Neural progenitor cell (in vitro differentiated cells): Measurements from ENCODE around the gene PEX5L. TPM values are rescaled to one million over a fixed set of nuclear protein-coding genes. Genes with fewer than 3 reads are reported as not detected.

Experiments used
- DNase-seq: peaks from one replicate; pipeline ENCODE4 v3.0.0-alpha.2; 2016; ENCODE audit warnings: low spot score
- H2AFZ ChIP-seq: fragments of 200-600 bp; sonication (generic); replicated peaks from 2 replicates; pipeline ENCODE4 v1.6.1; 2016; ENCODE audit warnings: antibody characterized with exemption
- H3F3A ChIP-seq: fragments of 200-600 bp; sonication (generic); 2 replicates; pipeline ENCODE4 v1.6.1; 2016; ENCODE audit warnings: antibody characterized with exemption, low read depth
- H3K27ac ChIP-seq: fragments of 200-600 bp; sonication (generic); 2 replicates; pipeline ENCODE4 v1.5.1; 2016; ENCODE audit warnings: mild to moderate bottlenecking
- H3K27me3 ChIP-seq: fragments of 200-600 bp; sonication (generic); 2 replicates; pipeline ENCODE4 v1.6.1; 2016; ENCODE audit warnings: mild to moderate bottlenecking, moderate library complexity
- H3K36me3 ChIP-seq: fragments of 200-600 bp; sonication (generic); 2 replicates; pipeline ENCODE4 v1.5.1; 2016
- H3K4me1 ChIP-seq: fragments of 200-600 bp; sonication (generic); 2 replicates; pipeline ENCODE4 v1.6.1; 2016; ENCODE audit warnings: mixed run types
- H3K4me2 ChIP-seq: fragments of 200-600 bp; sonication (generic); 2 replicates; pipeline ENCODE4 v1.6.1; 2016
- H3K4me3 ChIP-seq: fragments of 200-600 bp; sonication (generic); 2 replicates; pipeline ENCODE4 v1.5.1; 2016
- H3K79me2 ChIP-seq: fragments of 200-600 bp; sonication (generic); 2 replicates; pipeline ENCODE4 v1.6.1; 2016; ENCODE audit warnings: low read depth
- H3K9ac ChIP-seq: fragments of 200-600 bp; sonication (generic); 2 replicates; pipeline ENCODE4 v1.6.1; 2016
- H3K9me3 ChIP-seq: fragments of 200-600 bp; sonication (generic); 2 replicates; pipeline ENCODE4 v1.5.1; 2016; ENCODE audit warnings: low read depth
- H4K20me1 ChIP-seq: fragments of 200-600 bp; sonication (generic); 2 replicates; pipeline ENCODE4 v1.6.1; 2016; ENCODE audit warnings: low read depth
- H3K27ac Mint-ChIP-seq: 3 replicates; pipeline ENCODE4 v1.8.0; 2021; ENCODE audit warnings: mixed read lengths
- H3K27me3 Mint-ChIP-seq: 2 replicates; pipeline ENCODE4 v1.8.0; 2022; ENCODE audit warnings: low read depth, mild to moderate bottlenecking, inconsistent platforms, moderate library complexity, mixed read lengths; ENCODE audit not compliant: insufficient read depth
- H3K36me3 Mint-ChIP-seq: 3 replicates; pipeline ENCODE4 v1.8.0; 2021; ENCODE audit warnings: mixed read lengths
- H3K4me1 Mint-ChIP-seq: 3 replicates; pipeline ENCODE4 v1.8.0; 2021; ENCODE audit warnings: mixed read lengths
- H3K4me3 Mint-ChIP-seq: 3 replicates; pipeline ENCODE4 v1.8.0; 2021; ENCODE audit warnings: mild to moderate bottlenecking, moderate library complexity, mixed read lengths
- H3K9me3 Mint-ChIP-seq: 3 replicates; pipeline ENCODE4 v1.8.0; 2020; ENCODE audit warnings: mixed read lengths
- EZH2 ChIP-seq: fragments of 200-600 bp; sonication (generic); IDR thresholded peaks from 2 replicates; pipeline ENCODE4 v1.6.1; 2017; ENCODE audit warnings: antibody characterized with exemption, mild to moderate bottlenecking, moderate library complexity
- EZH2phosphoT487 ChIP-seq: fragments of 200-600 bp; sonication (generic); IDR thresholded peaks from 2 replicates; pipeline ENCODE4 v1.6.1; 2017; ENCODE audit warnings: antibody characterized with exemption
- total RNA-seq: library from RNA; depleted of rRNA; stranded (reverse); fragments of >200 nt; gene quantifications from 2 replicates; pipeline ENCODE4 v1.2.3, GENCODE V29; 2015; ENCODE audit warnings: low replicate concordance
- TF ChIP-seq, protein P1 (sequence below): fragments of 200-600 bp; sonication (generic); IDR thresholded peaks from 2 replicates; pipeline ENCODE4 v1.5.1; 2017; ENCODE audit warnings: antibody characterized with exemption, mild to moderate bottlenecking

PEX5L gene
- total RNA-seq, 1 donor from 2014 or later: 0.90 TPM

DNA sequence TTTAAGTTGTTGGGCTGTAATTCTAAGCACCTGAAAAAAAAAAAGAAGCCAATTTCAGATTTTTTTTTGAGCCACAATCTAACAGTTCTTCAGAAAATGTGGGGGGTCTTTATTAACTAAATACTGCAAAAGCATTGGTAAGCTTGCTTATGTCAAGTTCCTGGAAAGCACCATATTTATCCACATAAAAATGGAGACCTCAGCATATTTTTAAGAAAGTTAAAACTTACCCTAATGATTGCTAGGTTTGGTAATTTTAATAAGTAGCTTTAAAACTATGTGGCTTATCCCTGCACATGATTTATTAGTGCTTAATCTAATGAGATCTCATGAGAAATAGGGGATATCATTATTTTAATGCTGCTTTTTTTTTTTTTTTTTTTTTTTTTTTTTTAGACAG lies 227.1 kb downstream of the PEX5L start:
- Mint-ChIP-seq H3K36me3 (no peaks in the 10 kb centered on the region), H3K4me1 (no peaks in the 10 kb centered on the region), H3K4me3 (no peak overlapping the region), H3K27me3 (peaks cover 2% of the 10 kb centered on the region), H3K27ac (no peak overlapping the region), H3K9me3 (no peaks in the 10 kb centered on the region)
- Histone ChIP-seq H2AFZ (no peak overlapping the region), H3K9ac (no peak overlapping the region), H3K4me1 (no peaks in the 10 kb centered on the region), H3F3A (no peaks in the 10 kb centered on the region), H3K4me3 (no peak overlapping the region), H3K79me2 (no peaks in the 10 kb centered on the region), H3K36me3 (no peaks in the 10 kb centered on the region), H4K20me1 (no peaks in the 10 kb centered on the region), H3K27me3 (no peaks in the 10 kb centered on the region), H3K4me2 (no peak overlapping the region), H3K27ac (no peak overlapping the region), H3K9me3 (no peaks in the 10 kb centered on the region)
- DNase-seq: no peak
- no peak for TF ChIP-seq EZH2phosphoT487
- TF ChIP-seq EZH2: no peak
- TF ChIP-seq, protein P1, sequence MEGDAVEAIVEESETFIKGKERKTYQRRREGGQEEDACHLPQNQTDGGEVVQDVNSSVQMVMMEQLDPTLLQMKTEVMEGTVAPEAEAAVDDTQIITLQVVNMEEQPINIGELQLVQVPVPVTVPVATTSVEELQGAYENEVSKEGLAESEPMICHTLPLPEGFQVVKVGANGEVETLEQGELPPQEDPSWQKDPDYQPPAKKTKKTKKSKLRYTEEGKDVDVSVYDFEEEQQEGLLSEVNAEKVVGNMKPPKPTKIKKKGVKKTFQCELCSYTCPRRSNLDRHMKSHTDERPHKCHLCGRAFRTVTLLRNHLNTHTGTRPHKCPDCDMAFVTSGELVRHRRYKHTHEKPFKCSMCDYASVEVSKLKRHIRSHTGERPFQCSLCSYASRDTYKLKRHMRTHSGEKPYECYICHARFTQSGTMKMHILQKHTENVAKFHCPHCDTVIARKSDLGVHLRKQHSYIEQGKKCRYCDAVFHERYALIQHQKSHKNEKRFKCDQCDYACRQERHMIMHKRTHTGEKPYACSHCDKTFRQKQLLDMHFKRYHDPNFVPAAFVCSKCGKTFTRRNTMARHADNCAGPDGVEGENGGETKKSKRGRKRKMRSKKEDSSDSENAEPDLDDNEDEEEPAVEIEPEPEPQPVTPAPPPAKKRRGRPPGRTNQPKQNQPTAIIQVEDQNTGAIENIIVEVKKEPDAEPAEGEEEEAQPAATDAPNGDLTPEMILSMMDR: no peak

DNA sequence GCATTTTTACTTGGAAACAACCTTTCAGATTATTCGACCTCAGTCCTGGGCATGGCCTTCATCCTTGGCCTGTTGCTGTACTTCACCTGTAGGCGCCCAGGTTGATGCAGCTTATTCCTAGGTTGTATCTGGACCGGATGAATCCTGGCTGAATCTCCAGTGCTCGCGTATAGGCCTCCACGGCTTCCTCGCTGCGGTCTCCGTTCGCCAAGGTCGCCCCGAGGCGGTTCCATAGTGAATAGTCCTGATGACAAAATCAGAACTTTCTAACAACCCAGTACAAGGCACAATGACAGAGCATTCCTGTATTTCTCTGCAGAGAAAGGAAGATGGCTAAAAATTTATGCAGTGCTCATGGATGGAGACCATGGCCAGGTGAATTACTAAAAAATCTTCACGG lies 229.1 kb downstream of the PEX5L start:
- no peak overlapping the region for H3K4me3 Mint-ChIP-seq
- H3K27ac Mint-ChIP-seq: no peak overlapping the region
- no peak overlapping the region for H3K4me2 ChIP-seq
- no peaks in the 10 kb centered on the region for H3K4me1 ChIP-seq
- H3K4me3 ChIP-seq: no peak overlapping the region
- no peaks in the 10 kb centered on the region for H3K36me3 ChIP-seq
- no peaks in the 10 kb centered on the region for H3F3A ChIP-seq
- H3K9me3 ChIP-seq: no peaks in the 10 kb centered on the region
- no peaks in the 10 kb centered on the region for H3K27me3 ChIP-seq
- no peak for DNase-seq
- H3K79me2 ChIP-seq: no peaks in the 10 kb centered on the region
- TF ChIP-seq EZH2phosphoT487 (no peak), EZH2 (no peak)
- TF ChIP-seq, protein P1: no peak
- H4K20me1 ChIP-seq: no peaks in the 10 kb centered on the region
- H3K9ac ChIP-seq: no peak overlapping the region
- H2AFZ ChIP-seq: no peak overlapping the region
- no peaks in the 10 kb centered on the region for H3K4me1 Mint-ChIP-seq
- no peaks in the 10 kb centered on the region for H3K36me3 Mint-ChIP-seq
- no peaks in the 10 kb centered on the region for H3K9me3 Mint-ChIP-seq
- no peak overlapping the region for H3K27ac ChIP-seq
- H3K27me3 Mint-ChIP-seq: peaks cover 2% of the 10 kb centered on the region

DNA sequence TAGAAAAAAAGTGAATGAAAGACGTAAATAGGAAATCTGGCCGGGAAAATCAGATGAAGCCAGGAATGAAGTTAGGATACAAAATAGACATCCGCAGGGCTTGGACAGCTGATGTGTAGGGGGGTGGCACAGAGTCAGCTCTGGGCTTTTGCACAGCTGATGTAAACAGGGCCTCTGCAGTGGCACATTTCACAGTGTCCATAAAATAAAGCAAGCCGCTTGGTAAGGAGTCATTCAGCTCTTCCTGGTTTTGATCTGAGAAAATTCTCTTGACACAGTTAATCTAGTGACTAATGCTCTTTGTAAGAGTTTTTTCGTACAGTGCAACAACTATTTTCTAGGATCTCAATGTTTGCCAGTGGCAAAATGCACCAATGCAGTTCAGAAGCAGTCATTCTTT lies 230.6 kb downstream of the PEX5L start:
- Mint-ChIP-seq H3K27ac (no peak overlapping the region), H3K36me3 (no peaks in the 10 kb centered on the region), H3K4me1 (no peaks in the 10 kb centered on the region), H3K27me3 (peaks cover 2% of the 10 kb centered on the region), H3K9me3 (no peaks in the 10 kb centered on the region), H3K4me3 (no peak overlapping the region)
- H3F3A ChIP-seq: no peaks in the 10 kb centered on the region
- H3K27me3 ChIP-seq: no peaks in the 10 kb centered on the region
- no peak overlapping the region for H3K4me2 ChIP-seq
- no peak overlapping the region for H2AFZ ChIP-seq
- no peak for DNase-seq
- H3K4me1 ChIP-seq: no peaks in the 10 kb centered on the region
- TF ChIP-seq, protein P1: no peak
- TF ChIP-seq EZH2 (no peak), EZH2phosphoT487 (no peak)
- H3K9me3 ChIP-seq: no peaks in the 10 kb centered on the region
- H3K4me3 ChIP-seq: no peak overlapping the region
- no peaks in the 10 kb centered on the region for H3K79me2 ChIP-seq
- no peaks in the 10 kb centered on the region for H3K36me3 ChIP-seq
- no peak overlapping the region for H3K27ac ChIP-seq
- no peak overlapping the region for H3K9ac ChIP-seq
- H4K20me1 ChIP-seq: no peaks in the 10 kb centered on the region
